ENCODE results near the gene EPHA5. TPM values are rescaled to one million over a fixed set of nuclear protein-coding genes. Genes with fewer than 3 reads are reported as not detected.
A peak's percentile ranks its signal among the peaks of the same experiment; 100 is the strongest.

EPHA5 gene
- total RNA-seq, 1 experiment from 2014 or later: 0.04 TPM

DNA sequence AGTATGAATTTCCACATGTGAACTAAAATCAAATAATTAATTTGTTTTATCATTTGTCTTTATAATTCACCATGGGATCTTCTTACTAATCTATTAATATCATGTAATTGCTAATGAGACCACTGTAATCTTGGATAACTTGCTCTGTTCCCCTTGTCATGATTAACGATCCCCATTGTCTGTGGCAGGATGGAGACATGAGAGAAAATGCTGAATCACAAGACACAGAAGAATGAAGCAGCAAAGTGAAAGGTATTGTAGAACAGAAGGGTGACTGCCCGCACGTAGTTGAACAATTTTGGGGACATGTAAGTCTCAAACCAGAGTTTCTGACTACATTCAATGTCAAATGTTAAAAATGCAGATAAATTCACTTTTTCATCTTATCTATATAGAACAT, 135.2 kb downstream of the EPHA5 start:
- CTCF ChIA-PET: no interaction called here
- Mint-ChIP-seq H3K4me3 (no peak overlapping the region), H3K27me3 (ENCODE audit: low read depth) (no peaks in the 10 kb centered on the region), H3K9me3 (no peaks in the 10 kb centered on the region), H3K36me3 (no peaks in the 10 kb centered on the region), H3K4me1 (peaks cover 14% of the 10 kb centered on the region), H3K27ac (no peak overlapping the region)
- TF ChIP-seq, protein P1, sequence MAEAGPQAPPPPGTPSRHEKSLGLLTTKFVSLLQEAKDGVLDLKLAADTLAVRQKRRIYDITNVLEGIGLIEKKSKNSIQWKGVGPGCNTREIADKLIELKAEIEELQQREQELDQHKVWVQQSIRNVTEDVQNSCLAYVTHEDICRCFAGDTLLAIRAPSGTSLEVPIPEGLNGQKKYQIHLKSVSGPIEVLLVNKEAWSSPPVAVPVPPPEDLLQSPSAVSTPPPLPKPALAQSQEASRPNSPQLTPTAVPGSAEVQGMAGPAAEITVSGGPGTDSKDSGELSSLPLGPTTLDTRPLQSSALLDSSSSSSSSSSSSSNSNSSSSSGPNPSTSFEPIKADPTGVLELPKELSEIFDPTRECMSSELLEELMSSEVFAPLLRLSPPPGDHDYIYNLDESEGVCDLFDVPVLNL (CRISPR knock-in tag; IDR thresholded peaks at IDR 0.05; ENCODE audit: borderline replicate concordance, low read depth): no peak
- TF ChIP-seq ZNF232 (CRISPR knock-in tag; IDR thresholded peaks at IDR 0.05): no peak
- TF ChIP-seq NFE2L1 (CRISPR knock-in tag; IDR thresholded peaks at IDR 0.05): peak; percentile 80
- no peak for TF ChIP-seq ELF4 (CRISPR knock-in tag; IDR thresholded peaks at IDR 0.05; ENCODE audit: low read depth)
- TF ChIP-seq NFYB (CRISPR knock-in tag; conservative IDR thresholded peaks at IDR 0.05; ENCODE audit: low read depth): no peak
- TF ChIP-seq JAZF1 (CRISPR knock-in tag; IDR thresholded peaks at IDR 0.05): no peak
- TF ChIP-seq, protein P2, sequence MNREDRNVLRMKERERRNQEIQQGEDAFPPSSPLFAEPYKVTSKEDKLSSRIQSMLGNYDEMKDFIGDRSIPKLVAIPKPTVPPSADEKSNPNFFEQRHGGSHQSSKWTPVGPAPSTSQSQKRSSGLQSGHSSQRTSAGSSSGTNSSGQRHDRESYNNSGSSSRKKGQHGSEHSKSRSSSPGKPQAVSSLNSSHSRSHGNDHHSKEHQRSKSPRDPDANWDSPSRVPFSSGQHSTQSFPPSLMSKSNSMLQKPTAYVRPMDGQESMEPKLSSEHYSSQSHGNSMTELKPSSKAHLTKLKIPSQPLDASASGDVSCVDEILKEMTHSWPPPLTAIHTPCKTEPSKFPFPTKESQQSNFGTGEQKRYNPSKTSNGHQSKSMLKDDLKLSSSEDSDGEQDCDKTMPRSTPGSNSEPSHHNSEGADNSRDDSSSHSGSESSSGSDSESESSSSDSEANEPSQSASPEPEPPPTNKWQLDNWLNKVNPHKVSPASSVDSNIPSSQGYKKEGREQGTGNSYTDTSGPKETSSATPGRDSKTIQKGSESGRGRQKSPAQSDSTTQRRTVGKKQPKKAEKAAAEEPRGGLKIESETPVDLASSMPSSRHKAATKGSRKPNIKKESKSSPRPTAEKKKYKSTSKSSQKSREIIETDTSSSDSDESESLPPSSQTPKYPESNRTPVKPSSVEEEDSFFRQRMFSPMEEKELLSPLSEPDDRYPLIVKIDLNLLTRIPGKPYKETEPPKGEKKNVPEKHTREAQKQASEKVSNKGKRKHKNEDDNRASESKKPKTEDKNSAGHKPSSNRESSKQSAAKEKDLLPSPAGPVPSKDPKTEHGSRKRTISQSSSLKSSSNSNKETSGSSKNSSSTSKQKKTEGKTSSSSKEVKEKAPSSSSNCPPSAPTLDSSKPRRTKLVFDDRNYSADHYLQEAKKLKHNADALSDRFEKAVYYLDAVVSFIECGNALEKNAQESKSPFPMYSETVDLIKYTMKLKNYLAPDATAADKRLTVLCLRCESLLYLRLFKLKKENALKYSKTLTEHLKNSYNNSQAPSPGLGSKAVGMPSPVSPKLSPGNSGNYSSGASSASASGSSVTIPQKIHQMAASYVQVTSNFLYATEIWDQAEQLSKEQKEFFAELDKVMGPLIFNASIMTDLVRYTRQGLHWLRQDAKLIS (CRISPR knock-in tag; IDR thresholded peaks at IDR 0.05; ENCODE audit: borderline replicate concordance): no peak
- TF ChIP-seq, protein P3, sequence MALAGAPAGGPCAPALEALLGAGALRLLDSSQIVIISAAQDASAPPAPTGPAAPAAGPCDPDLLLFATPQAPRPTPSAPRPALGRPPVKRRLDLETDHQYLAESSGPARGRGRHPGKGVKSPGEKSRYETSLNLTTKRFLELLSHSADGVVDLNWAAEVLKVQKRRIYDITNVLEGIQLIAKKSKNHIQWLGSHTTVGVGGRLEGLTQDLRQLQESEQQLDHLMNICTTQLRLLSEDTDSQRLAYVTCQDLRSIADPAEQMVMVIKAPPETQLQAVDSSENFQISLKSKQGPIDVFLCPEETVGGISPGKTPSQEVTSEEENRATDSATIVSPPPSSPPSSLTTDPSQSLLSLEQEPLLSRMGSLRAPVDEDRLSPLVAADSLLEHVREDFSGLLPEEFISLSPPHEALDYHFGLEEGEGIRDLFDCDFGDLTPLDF (CRISPR knock-in tag; IDR thresholded peaks at IDR 0.05): no peak
- POLR2A ChIA-PET: no interaction called here
- ATAC-seq (peak; percentile 34; the same call in 1 of the 2 replicates), DNase-seq (ENCODE audit: low spot score) (no peak)

DNA sequence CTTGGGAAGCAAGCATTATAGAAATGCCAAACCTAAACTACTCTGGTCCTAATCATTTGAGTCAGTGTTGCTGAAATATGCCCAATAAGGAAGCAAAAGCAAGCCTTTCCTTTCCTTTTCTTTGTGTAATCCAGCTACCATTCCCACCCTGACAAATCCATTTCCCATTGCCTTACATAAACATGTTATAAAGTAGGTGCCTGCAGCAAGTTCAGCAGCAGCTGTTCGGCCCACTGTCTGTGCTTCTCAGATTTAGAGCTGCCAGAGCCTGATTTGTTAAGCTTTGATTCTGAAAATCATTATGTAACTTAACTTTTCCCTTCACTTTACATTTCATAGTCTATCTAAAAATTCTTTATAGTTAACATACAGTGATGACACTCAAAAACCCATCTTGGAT, 148.6 kb downstream of the EPHA5 start:
- Mint-ChIP-seq H3K27ac (no peak overlapping the region), H3K27me3 (ENCODE audit: low read depth) (no peaks in the 10 kb centered on the region), H3K9me3 (peaks cover 18% of the 10 kb centered on the region), H3K4me3 (no peak overlapping the region), H3K4me1 (no peaks in the 10 kb centered on the region), H3K36me3 (peaks cover under 1% of the 10 kb centered on the region; the same call in 1 of the 2 replicates)
- TF ChIP-seq ZNF219 (CRISPR knock-in tag; IDR thresholded peaks at IDR 0.05; ENCODE audit: borderline replicate concordance) (no peak), ZNF121 (CRISPR knock-in tag; IDR thresholded peaks at IDR 0.05) (no peak), JAZF1 (CRISPR knock-in tag; IDR thresholded peaks at IDR 0.05) (no peak), RELA (CRISPR knock-in tag; IDR thresholded peaks at IDR 0.05; ENCODE audit: borderline replicate concordance) (no peak), TEAD1 (CRISPR knock-in tag; IDR thresholded peaks at IDR 0.05) (no peak), JUN (CRISPR knock-in tag; IDR thresholded peaks at IDR 0.05) (no peak), NR3C1 (CRISPR knock-in tag; conservative IDR thresholded peaks at IDR 0.05; ENCODE audit: low read depth) (no peak), ZNF416 (CRISPR knock-in tag; IDR thresholded peaks at IDR 0.05) (no peak), CREM (CRISPR knock-in tag; IDR thresholded peaks at IDR 0.05) (no peak), ZNF138 (CRISPR knock-in tag; conservative IDR thresholded peaks at IDR 0.05) (no peak)
- TF ChIP-seq, protein P4, sequence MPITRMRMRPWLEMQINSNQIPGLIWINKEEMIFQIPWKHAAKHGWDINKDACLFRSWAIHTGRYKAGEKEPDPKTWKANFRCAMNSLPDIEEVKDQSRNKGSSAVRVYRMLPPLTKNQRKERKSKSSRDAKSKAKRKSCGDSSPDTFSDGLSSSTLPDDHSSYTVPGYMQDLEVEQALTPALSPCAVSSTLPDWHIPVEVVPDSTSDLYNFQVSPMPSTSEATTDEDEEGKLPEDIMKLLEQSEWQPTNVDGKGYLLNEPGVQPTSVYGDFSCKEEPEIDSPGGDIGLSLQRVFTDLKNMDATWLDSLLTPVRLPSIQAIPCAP (CRISPR knock-in tag; IDR thresholded peaks at IDR 0.05): no peak
- TF ChIP-seq, protein P5, sequence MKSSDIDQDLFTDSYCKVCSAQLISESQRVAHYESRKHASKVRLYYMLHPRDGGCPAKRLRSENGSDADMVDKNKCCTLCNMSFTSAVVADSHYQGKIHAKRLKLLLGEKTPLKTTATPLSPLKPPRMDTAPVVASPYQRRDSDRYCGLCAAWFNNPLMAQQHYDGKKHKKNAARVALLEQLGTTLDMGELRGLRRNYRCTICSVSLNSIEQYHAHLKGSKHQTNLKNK (CRISPR knock-in tag; IDR thresholded peaks at IDR 0.05): no peak
- TF ChIP-seq, protein P6, sequence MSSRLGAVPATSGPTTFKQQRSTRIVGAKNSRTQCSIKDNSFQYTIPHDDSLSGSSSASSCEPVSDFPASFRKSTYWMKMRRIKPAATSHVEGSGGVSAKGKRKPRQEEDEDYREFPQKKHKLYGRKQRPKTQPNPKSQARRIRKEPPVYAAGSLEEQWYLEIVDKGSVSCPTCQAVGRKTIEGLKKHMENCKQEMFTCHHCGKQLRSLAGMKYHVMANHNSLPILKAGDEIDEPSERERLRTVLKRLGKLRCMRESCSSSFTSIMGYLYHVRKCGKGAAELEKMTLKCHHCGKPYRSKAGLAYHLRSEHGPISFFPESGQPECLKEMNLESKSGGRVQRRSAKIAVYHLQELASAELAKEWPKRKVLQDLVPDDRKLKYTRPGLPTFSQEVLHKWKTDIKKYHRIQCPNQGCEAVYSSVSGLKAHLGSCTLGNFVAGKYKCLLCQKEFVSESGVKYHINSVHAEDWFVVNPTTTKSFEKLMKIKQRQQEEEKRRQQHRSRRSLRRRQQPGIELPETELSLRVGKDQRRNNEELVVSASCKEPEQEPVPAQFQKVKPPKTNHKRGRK (CRISPR knock-in tag; IDR thresholded peaks at IDR 0.05; ENCODE audit: borderline replicate concordance): no peak
- TF ChIP-seq, protein P7, sequence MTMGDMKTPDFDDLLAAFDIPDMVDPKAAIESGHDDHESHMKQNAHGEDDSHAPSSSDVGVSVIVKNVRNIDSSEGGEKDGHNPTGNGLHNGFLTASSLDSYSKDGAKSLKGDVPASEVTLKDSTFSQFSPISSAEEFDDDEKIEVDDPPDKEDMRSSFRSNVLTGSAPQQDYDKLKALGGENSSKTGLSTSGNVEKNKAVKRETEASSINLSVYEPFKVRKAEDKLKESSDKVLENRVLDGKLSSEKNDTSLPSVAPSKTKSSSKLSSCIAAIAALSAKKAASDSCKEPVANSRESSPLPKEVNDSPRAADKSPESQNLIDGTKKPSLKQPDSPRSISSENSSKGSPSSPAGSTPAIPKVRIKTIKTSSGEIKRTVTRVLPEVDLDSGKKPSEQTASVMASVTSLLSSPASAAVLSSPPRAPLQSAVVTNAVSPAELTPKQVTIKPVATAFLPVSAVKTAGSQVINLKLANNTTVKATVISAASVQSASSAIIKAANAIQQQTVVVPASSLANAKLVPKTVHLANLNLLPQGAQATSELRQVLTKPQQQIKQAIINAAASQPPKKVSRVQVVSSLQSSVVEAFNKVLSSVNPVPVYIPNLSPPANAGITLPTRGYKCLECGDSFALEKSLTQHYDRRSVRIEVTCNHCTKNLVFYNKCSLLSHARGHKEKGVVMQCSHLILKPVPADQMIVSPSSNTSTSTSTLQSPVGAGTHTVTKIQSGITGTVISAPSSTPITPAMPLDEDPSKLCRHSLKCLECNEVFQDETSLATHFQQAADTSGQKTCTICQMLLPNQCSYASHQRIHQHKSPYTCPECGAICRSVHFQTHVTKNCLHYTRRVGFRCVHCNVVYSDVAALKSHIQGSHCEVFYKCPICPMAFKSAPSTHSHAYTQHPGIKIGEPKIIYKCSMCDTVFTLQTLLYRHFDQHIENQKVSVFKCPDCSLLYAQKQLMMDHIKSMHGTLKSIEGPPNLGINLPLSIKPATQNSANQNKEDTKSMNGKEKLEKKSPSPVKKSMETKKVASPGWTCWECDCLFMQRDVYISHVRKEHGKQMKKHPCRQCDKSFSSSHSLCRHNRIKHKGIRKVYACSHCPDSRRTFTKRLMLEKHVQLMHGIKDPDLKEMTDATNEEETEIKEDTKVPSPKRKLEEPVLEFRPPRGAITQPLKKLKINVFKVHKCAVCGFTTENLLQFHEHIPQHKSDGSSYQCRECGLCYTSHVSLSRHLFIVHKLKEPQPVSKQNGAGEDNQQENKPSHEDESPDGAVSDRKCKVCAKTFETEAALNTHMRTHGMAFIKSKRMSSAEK (CRISPR knock-in tag; IDR thresholded peaks at IDR 0.05; ENCODE audit: borderline replicate concordance): no peak
- TF ChIP-seq, protein P3 (CRISPR knock-in tag; IDR thresholded peaks at IDR 0.05): no peak
- CTCF ChIA-PET: no interaction called here
- POLR2A ChIA-PET: no interaction called here
- ATAC-seq: no peak
- DNase-seq (ENCODE audit: low spot score): no peak

Measured in WTC11 (cell line).